GM12874 (cell line): ENCODE results near the gene CCDC24.

Source experiments
- TF ChIP-seq, protein P1 (sequence below): IDR thresholded peaks from 2 replicates; pipeline ENCODE4 v1.5.1; 2011; ENCODE audit warnings: low read depth, mild to moderate bottlenecking, control low read depth, low read length, moderate library complexity; ENCODE audit not compliant: insufficient read depth

The CCDC24 gene

DNA sequence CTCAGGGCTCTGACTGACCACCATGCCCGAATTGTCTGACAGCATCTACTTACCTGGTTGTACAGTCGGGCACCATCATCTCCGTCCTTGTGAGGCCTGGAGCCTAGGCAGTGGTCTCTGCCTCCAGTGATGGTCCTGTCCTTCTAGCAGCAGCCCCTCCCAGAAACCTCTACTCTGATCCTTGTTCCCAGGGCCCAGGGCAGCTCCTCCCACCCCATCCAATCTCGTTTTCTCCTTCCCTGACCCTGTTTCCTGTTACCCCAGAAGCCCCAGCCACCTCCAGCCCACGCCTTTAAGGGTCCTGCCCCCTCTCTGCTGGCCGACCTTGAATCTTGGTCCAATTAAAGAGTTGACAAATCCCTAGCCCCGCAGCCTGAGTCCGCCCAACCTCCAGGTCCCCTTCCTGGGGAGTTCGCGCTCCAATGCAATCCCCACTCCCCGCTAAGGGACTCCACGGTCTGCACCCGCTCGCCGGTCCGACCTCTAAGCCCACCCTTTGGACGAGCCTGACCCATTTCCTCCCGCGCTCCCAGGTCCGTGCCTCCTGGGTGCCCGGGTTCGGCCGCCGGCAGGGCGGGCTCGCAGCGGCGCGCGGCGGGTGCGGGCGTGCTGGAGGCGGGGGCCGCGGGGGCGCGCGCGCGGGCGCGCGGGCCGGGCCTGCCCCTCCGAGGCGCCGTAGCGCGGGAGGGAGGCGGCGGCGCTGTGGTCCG lies 12.7 kb upstream of the CCDC24 start, which contains the start of gene B4GALT2:
Gene B4GALT2, plus strand, starts transcription at position 660 of the 710 bp plus-strand sequence. CDS start 1,951 bp downstream, outside the sequence.
- TF ChIP-seq, protein P1, sequence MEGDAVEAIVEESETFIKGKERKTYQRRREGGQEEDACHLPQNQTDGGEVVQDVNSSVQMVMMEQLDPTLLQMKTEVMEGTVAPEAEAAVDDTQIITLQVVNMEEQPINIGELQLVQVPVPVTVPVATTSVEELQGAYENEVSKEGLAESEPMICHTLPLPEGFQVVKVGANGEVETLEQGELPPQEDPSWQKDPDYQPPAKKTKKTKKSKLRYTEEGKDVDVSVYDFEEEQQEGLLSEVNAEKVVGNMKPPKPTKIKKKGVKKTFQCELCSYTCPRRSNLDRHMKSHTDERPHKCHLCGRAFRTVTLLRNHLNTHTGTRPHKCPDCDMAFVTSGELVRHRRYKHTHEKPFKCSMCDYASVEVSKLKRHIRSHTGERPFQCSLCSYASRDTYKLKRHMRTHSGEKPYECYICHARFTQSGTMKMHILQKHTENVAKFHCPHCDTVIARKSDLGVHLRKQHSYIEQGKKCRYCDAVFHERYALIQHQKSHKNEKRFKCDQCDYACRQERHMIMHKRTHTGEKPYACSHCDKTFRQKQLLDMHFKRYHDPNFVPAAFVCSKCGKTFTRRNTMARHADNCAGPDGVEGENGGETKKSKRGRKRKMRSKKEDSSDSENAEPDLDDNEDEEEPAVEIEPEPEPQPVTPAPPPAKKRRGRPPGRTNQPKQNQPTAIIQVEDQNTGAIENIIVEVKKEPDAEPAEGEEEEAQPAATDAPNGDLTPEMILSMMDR, result no peak

DNA sequence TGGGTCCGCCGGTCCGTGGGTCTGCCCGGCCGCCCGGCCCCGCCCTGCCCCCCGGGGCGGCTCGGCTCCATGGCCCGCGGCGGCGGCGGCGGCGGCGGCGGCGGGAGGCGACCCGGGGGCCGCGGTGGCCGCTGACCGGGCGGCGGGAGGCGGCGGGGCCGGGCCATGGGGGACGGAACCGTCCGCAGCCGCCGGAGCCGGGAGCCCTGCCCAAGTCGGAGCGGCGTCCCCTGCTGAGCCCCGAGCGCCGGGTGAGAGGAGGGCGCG lies 12.2 kb upstream of the CCDC24 start:
- TF ChIP-seq, protein P1, result no peak

DNA sequence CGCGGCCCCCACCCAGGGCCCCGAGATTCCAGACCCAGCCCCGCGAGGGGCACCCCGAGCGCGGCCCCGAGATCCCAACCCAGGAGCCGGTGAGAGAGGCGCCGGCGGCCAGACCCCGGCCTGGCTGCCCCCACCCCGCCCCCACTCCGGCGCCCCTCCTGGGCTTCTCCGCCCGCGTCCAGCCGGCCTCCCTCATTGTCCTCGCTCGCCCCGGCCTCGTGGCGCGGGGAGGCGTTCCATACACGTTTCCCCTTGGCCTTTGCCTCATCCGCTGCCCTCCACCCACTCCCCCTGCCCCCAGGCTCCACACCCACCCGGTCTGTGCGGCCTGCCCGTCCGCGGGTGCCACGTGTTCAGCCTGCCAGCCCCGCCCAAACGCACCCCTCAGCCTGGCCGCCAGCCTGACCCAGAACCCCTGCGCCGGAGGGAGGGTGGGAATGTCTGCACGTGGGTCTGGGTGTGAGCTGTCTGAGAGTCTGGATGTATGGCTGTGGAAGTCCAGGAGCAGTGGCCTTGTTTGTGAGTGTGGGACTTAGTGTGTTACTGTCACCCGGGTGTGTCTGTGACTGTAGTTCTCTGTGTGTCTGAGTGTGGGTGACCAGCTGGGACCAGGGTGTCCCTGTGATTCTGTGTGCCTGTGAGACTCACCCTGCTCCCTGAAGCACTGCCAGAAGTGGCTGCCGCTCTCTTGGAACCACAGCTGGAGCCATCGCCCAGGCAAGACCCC lies 11.7 kb upstream of the CCDC24 start:
- TF ChIP-seq, protein P1, result no peak

DNA sequence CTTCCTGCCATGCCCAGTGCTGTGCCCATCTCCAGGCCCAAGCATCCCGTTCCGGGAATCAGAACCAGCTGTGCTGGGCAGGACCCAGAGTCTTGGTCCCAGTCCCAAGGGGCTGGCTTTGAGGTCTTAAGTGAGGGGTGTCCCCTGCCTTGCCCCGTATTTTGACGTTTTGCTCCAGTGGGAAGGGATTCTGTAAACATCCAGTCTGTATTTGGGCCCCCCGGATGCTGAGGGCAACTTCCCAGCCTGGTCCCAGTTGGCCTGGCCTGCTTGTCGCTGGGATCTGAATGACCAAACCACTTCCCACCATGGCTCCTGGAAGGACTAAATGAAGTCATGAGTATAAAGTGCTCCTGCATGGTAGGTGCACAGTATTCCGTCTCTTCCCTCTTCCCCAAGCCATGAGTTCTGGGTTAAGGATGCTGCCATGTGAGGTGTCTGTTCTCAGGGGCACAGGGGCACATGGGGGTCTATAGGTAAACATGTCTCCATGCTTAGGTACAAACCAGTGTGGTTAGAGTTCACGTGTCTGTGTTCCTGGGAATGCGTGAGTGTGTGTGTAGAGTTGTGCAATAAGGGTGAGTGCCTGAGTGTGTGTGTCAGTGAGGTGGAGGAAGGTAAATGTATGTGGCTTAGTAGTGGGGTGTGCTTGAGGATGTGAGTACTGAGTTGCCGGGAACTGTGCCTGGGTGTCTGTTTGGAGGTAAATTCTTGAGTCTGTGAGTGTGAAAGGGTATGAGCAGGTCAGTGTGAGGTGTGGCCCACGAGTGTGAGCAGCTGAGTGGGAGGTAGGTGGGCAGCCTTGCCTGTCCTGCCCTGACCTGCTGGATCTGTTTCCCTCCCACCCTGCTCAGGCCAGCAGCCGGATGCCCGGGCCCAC lies 10.9 kb upstream of the CCDC24 start:
- TF ChIP-seq, protein P1, result no peak

DNA sequence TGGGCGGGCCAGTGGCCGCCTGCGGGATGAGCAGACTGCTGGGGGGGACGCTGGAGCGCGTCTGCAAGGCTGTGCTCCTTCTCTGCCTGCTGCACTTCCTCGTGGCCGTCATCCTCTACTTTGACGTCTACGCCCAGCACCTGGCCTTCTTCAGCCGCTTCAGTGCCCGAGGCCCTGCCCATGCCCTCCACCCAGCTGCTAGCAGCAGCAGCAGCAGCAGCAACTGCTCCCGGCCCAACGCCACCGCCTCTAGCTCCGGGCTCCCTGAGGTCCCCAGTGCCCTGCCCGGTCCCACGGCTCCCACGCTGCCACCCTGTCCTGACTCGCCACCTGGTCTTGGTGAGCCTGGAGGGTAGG lies 10.3 kb upstream of the CCDC24 start:
- TF ChIP-seq, protein P1, result no peak

DNA sequence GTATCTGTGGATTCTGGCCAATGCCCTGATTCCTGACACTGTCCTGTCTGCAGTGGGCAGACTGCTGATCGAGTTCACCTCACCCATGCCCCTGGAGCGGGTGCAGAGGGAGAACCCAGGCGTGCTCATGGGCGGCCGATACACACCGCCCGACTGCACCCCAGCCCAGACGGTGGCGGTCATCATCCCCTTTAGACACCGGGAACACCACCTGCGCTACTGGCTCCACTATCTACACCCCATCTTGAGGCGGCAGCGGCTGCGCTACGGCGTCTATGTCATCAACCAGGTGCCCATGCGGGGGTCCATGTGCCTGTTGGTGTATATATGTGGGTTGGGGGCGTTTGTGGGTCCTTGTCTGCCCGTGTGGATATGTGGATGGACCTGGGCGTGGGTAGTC lies 9.8 kb upstream of the CCDC24 start:
- TF ChIP-seq, protein P1, result no peak

DNA sequence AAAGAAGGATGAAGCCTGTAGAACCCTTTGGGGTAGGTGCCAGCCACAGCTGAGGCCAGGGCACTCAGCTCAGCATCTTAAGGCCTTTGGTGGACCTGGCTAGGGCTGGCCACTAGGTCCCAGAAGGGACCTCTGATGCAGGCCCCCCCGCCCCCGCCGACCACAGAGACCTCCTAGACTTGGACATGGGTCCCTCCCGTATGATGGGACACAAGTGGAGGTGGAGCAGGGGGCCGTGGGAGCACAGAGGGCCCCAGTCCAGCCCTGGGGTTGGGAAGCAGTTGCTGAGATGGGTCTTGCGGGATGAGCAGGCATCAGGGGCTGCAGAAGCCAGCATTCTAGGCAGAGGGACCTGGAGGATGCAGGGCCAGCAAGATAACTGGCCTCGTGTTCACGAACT lies 9.2 kb upstream of the CCDC24 start:
- TF ChIP-seq, protein P1, result no peak
